ENCODE measurements around the gene C1QA. TPM values are rescaled to one million over a fixed set of nuclear protein-coding genes. Genes with fewer than 3 reads are reported as not detected.

Gene C1QA
- total RNA-seq, 2 donors from 2014 or later = not detected

GRCh38 chr1:22688466-22688865 lies 52.0 kb downstream of the C1QA start:
- Histone ChIP-seq H3K4me3 (ENCODE audit: low read length) (no peak overlapping the region), H3K4me1 (ENCODE audit: control insufficient read depth, insufficient read depth, low read length) (peaks cover 10% of the 10 kb centered on the region), H3K9me3 (ENCODE audit: control insufficient read depth, low read length) (no peaks in the 10 kb centered on the region), H3K9ac (ENCODE audit: extremely low read depth, low read length, poor library complexity, severe bottlenecking) (no peak overlapping the region), H3K27ac (ENCODE audit: low read depth, low read length) (no peak overlapping the region), H3K27me3 (ENCODE audit: control insufficient read depth, insufficient read depth, low read length, poor library complexity, severe bottlenecking) (no peaks in the 10 kb centered on the region), H3K36me3 (ENCODE audit: control insufficient read depth, insufficient read depth, low read length) (no peaks in the 10 kb centered on the region)
- H3K9me3 Mint-ChIP-seq = no peaks in the 10 kb centered on the region
- TF ChIP-seq, protein P1, sequence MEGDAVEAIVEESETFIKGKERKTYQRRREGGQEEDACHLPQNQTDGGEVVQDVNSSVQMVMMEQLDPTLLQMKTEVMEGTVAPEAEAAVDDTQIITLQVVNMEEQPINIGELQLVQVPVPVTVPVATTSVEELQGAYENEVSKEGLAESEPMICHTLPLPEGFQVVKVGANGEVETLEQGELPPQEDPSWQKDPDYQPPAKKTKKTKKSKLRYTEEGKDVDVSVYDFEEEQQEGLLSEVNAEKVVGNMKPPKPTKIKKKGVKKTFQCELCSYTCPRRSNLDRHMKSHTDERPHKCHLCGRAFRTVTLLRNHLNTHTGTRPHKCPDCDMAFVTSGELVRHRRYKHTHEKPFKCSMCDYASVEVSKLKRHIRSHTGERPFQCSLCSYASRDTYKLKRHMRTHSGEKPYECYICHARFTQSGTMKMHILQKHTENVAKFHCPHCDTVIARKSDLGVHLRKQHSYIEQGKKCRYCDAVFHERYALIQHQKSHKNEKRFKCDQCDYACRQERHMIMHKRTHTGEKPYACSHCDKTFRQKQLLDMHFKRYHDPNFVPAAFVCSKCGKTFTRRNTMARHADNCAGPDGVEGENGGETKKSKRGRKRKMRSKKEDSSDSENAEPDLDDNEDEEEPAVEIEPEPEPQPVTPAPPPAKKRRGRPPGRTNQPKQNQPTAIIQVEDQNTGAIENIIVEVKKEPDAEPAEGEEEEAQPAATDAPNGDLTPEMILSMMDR (conservative IDR thresholded peaks at IDR 0.05) = no peak
- no peak overlapping the region for H3K27ac Mint-ChIP-seq
- H3K4me1 Mint-ChIP-seq = peaks cover 23% of the 10 kb centered on the region
- no peaks in the 10 kb centered on the region for H3K36me3 Mint-ChIP-seq (ENCODE audit: low read depth)
- no peak overlapping the region for H3K4me3 Mint-ChIP-seq
- no peak for DNase-seq
- peaks cover 8% of the 10 kb centered on the region for H3K27me3 Mint-ChIP-seq (ENCODE audit: insufficient read depth)

Small RNA genes within 50 kb of the gene (microRNA-seq; reads per million reads assigned to microRNA genes)
- not detected for gene MIR6127 (ENCODE audit: borderline microRNAs expressed)

Other genes starting within 250 kb of the C1QA start
- gene ZBTB40, start 184.8 kb upstream of the C1QA start, total RNA-seq = 10 to 100 TPM; 18.5 to 29.7 TPM
- 1 to 10 TPM; 1.5 TPM for gene EPHA8, start 73.1 kb upstream of the C1QA start, total RNA-seq
- gene C1QC, start 7.0 kb downstream of the C1QA start, total RNA-seq = not detected
- not detected for gene C1QB, start 16.6 kb downstream of the C1QA start, total RNA-seq
- gene EPHB2, start 74.2 kb downstream of the C1QA start, total RNA-seq = 10 to 100 TPM; 34.0 to 50.7 TPM